ENCODE measurements around the gene RAB11FIP4.

Gene RAB11FIP4

GRCh38 chr17:31524926-31525800 is 133.7 kb downstream of the RAB11FIP4 start:
- peak; percentile 75 for DNase-seq (ENCODE audit: low spot score)

DNA sequence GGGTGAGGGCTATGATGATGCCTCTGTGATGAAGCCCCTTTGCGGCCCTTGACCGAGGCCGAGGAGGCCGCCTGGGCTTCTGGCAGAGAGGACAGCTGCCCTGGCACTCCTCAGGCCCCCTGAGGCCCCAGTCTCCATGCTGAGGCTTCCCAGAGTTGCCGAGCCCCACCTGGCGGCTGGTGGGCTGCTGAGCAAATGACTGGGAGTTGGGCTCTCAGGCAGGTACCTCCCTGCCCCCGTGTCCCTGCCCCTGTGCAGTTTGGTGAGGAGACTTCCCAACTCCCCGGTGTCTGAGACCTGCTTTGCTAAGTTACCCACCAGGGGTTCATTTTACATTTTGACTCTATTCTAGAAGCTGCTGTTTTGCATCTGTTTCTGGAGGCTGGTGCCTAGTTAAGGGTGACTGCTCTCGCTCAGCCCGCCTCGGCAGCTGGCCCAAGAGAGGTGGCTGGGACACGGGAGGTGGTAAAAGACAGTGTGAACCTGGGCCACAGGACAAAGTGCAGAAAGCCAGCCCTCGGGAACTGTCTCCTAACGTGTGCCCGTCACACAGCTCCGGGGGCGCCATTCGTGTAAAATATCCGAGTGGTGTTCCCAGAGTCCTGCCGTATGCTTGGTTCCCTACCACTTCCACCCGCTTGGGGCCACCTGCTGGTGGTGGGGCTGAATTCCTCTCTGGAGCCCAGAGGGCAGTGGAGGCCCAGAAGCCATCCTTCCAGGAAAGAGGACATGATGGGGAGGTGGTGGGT is 134.5 kb downstream of the RAB11FIP4 start:
- no peak for DNase-seq (ENCODE audit: low spot score)

DNA sequence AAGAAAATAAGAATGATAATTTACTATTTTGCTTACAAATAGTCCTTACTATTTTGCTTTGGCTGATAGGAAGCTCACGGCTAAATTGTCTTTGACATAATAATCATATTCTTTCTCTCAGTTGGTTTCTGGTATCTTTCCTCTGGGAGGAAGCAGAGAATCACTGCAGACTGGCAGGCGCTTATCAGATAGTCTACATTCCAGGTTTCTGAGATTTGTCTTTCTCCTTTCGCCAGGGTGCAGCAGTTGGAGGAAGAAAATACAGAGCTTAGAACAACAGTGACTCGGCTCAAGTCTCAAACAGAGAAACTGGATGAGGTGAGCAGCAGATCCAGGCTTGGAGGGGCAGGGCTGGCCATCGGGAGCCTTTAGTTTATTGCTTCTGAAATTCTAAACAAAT is 136.1 kb downstream of the RAB11FIP4 start:
- DNase-seq (ENCODE audit: low spot score) = no peak

GRCh38 chr17:31528291-31528874 is 136.9 kb downstream of the RAB11FIP4 start:
- DNase-seq (ENCODE audit: low spot score) = no peak

- DNase-seq (ENCODE audit: low spot score) = no peak
These were observed 138.4 kb downstream of the RAB11FIP4 start for GRCh38 chr17:31529841-31530251.

DNA sequence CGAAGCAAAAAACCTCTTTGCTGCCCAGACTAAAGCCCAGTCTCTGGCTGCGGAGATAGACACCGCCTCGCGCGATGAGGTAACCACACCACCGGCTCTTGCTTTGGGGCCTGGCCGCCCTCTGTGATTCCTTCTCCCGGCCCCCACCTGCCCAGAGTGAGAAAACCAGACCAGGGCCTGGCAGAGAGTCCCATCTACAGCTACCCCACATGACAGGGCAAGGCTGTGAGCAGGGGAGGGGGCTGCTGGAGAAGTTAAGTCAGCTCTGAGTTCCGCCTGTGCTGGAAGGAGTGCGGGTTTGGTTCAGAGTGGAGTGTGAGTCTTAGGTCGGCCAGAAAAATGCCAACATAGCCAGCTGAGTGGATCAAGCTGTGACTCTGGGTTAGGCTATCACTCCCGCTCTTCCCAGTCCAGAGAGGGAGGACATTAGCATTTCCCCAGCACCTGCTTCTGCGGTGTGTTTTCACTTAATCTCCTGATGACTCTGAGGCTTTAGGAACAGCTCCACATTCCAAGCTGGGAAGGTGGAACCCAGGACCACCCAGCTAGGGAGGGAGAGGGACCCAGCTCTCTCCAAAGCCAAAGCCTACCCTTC is 139.0 kb downstream of the RAB11FIP4 start:
- no peak for DNase-seq (ENCODE audit: low spot score)

DNA sequence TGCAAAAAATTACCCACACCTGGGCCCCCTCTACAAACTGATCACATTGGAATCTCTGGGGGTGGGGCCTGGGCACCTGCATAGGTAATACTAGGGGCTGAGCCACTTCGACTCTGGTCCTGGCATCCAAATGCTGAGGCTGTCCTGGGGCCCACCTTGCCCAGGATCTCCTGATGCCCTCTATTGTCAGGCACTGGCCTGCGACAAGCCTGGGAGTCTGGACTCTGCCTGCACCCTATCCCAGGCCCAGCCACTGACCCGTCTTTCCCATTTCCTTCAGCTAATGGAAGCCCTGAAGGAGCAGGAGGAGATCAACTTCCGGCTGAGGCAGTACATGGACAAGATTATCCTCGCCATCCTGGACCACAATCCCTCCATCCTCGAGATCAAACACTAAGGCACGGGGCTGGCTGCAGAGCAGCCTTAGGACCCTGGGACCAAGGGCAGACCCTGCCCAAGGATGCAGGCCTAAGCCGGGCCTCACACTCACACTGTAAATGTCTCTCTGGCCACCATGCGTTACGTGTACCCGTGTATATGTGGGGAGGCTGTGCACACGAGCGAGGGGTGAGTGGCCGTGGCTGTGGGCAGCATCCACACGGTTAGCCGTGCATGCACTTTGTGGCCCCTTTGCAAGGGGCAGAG is 140.0 kb downstream of the RAB11FIP4 start:
- DNase-seq (ENCODE audit: low spot score) = no peak

GRCh38 chr17:31532081-31532480 is 140.6 kb downstream of the RAB11FIP4 start:
- no peak for DNase-seq (ENCODE audit: low spot score)

DNA sequence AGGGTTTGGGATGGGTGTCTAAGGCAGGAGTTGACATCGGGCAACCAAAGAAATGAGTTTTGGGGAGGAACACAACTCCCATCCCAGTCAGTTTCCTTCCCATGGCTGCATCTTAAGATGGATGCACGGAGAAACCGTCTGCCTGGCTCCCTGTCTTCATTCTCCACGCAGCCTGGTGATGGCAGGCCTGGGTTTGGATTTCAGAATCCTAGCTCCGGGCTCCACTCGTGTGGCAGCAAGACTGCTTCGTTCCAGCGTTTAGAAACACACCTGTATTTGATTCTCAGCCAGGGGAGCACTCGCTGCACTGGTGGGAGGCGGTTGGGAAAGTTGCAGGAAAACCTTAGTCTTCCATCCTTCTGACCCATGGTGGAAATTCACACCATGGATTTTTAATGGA is 141.1 kb downstream of the RAB11FIP4 start:
- DNase-seq (ENCODE audit: low spot score) = no peak

DNA sequence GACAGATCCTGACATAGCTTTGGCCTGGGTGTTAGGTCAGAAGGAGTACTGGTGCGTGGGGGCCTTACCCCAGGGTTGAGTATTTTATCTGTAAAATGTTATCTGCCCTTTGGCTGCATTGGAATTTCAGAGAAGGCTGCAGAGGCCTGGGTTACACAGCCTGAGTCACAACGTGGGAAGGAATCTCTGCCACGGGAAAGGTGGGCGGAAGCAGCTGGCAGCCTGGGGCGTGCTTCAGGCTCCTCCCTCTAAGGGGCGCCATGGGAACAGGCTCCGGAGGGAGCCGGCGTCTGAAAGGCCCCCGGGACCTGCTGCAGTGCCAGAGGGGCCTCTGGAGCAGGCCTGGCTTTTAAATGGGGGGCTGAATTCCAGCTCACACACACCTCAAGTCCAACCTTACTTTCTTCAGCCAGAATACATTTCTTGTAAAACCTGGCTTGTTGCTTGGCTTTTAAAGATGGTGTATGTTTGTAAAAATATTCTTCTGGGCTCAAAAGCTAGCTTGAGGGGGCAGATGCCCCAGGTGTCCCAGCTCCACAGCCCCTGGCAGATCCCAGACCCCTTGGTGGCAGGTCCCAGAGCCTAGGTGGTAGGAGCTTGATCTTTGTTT is 142.2 kb downstream of the RAB11FIP4 start:
- peak; percentile 76 for DNase-seq (ENCODE audit: low spot score)

DNA sequence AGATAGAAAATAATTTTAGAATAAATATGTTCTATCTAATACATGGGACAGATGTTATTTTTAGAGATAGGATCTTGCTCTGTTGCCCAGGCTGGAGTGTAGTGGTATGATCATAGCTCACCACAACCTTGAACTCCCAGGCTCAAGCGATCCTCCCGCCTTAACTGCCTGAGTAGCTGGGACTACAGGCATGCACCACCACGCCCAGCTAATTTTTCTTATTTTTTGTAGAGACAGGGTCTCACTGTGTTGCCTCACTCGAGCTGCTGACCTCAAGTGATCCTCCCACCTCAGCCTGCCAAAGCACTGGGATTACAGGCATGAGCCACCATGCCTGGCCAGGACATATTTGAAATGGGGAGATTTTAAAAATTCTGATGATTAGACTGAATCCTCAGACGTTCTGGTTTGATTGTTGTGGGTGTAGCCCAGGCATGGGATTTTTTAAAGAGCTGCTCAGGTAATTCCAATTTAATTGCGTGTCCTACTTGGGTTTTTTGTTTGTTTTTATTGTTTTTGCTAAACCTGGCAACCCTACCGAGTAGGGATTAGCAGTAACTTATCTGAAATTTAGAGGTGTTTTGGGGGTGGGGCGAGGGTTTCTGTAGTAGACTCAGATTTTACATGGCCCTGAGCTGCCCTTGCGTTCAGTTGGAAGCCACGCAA is 142.9 kb downstream of the RAB11FIP4 start:
- no peak for DNase-seq (ENCODE audit: low spot score)

- no peak for DNase-seq (ENCODE audit: low spot score)
These were observed 144.1 kb downstream of the RAB11FIP4 start for GRCh38 chr17:31535581-31535981.

DNA sequence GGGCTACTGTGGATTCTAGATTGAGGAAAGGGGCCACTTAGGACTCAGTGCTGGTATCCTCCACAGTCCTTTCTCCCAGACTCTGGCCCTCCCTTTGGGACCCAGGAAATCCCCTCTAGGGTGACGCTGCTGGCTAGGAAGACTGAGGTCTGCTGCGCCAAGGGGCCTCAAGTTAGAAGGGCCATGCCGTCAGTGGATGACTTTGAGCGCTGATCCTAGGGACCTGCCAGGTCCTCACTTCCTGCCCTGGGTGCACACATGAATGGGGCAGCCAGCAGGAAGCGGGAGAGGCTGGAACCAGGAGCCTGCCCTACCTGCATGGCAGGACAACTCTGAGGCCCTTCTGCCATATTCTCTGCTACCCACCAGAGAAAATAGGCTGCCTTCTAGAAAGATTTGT is 145.0 kb downstream of the RAB11FIP4 start:
- no peak for DNase-seq (ENCODE audit: low spot score)

DNA sequence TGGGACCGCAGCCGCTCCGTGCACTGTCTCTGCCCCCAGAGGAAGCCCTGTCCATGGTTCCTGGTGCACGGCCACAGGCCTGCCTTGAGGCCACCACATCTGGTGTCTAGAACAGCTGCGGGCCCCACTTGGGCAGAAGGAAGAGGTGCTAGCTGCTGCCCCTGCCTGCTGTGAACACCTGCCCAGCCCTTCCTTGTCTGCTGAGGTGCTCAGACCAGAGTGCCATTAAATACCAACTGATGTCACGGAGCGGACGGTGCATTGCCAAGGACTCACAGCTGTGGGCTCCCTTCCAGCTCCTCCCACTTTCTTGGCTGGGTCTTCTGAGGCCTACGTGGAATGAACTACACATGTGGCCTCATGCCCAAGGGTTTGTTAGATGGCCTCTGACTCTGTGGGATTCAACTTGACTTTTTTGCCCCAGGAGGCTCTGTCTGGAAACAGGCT is 146.1 kb downstream of the RAB11FIP4 start:
- DNase-seq (ENCODE audit: low spot score) = no peak

DNA sequence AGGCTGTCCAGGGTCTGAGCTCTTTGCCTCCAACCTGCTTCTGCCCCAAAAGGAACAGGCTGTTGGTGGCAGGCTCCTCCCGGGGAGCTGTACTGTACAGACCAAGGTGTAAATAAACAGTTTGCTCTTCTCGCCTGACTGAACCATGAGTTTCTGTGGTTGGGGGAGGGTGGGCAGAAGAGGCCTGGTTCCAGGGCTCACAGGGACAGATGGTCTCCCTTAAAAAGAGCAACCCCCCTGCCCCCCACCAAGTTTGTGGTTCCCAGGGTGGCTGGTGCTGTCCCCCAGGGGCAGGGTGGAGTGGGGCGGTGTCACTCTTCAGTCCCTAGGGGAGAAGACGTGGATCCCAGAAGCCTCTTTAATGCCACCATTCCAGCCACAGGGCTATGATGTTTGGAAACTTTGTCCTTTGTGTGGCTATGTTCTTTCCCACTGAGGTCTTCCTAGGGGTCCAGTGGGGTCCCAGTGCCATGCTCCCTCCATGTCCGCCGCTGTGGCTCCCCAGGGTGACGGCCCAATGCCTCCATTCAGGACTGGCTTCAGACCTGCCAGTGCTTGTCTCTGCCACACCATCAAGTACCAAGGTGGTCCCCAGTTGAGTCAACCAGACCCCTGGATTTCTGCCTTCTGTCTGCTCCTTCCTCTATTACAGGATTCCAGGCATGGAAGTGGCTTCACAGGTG is 146.7 kb downstream of the RAB11FIP4 start:
- no peak for DNase-seq (ENCODE audit: low spot score)

GRCh38 chr17:31540602-31541307 is 149.3 kb downstream of the RAB11FIP4 start:
- DNase-seq (ENCODE audit: low spot score) = no peak

DNA sequence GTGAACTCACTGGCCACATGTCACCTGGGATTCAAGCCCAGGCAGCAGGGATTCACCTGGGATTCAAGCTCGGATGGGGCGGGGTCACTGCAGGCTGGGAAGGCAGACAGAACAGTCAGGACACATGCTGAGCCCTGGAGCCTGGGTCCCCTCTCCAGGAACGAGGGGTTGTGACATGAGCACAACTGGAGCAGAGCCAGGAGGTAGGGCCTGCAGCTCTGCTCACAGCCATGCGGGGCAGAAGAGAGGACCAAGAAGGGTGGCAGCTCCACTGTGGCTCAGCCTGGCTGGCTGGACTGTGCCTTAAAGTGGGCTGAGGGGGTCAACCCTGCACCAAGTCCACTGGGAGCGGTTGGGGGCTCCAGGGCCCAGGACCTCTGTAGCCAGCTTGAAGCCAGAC is 150.1 kb downstream of the RAB11FIP4 start:
- peak; percentile 29 for DNase-seq (ENCODE audit: low spot score)

GRCh38 chr17:31544186-31544585 is 152.7 kb downstream of the RAB11FIP4 start:
- no peak for DNase-seq (ENCODE audit: low spot score)

- DNase-seq (ENCODE audit: low spot score) = no peak
These were observed 155.2 kb downstream of the RAB11FIP4 start for GRCh38 chr17:31546650-31547049.

DNA sequence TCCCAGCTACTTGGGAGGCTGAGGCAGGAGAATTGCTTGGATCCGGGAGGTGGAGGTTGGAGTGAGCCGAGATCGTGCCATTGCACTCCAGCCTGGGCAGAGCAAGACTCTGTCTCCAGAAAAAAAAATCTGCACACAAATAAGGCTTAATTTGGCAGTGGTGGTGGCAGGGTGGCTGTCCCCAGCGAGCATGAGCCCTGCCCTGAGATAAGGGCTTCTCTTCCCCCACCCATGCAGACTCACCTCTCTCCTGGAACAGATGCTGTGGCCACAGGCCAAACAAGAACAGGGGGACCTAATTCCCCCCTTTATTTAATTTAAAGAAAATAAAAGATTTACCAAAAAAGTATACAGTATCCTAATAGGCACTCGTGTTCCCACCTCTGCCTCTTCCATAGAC is 157.2 kb downstream of the RAB11FIP4 start:
- DNase-seq (ENCODE audit: low spot score) = peak; percentile 43
